GM19468 (cell line): ENCODE results near the gene RPS3.

Source experiments
- ATAC-seq: cut with Tn5 transposase; IDR thresholded peaks from one replicate; pipeline ENCODE4 v1.9.1; 2021; ENCODE audit warnings: mild to moderate bottlenecking, moderate library complexity, moderate number of reproducible peaks; ENCODE audit not compliant: unreplicated experiment; ENCODE audit errors: extremely low read depth

RPS3 gene

GRCh38 chr11:75432911-75433321 lies 33.6 kb downstream of the RPS3 start, which contains the start of gene KLHL35:
Gene KLHL35, minus strand, starts transcription at chr11:75433203. Its CDS starts 2,574 bp downstream, at chr11:75430629.
- no peak for ATAC-seq

GRCh38 chr11:75433443-75433842 lies 34.1 kb downstream of the RPS3 start:
- no peak for ATAC-seq

- no peak for ATAC-seq
Measured at GRCh38 chr11:75434051-75434450, 34.7 kb downstream of the RPS3 start.

- no peak for ATAC-seq
Measured at GRCh38 chr11:75434886-75435570, 35.7 kb downstream of the RPS3 start.

- no peak for ATAC-seq
Measured at GRCh38 chr11:75435571-75435925, 36.2 kb downstream of the RPS3 start.

GRCh38 chr11:75436806-75437205 lies 37.5 kb downstream of the RPS3 start:
- ATAC-seq: no peak

GRCh38 chr11:75437966-75438659 lies 38.8 kb downstream of the RPS3 start:
- ATAC-seq: no peak

GRCh38 chr11:75439026-75439425 lies 39.7 kb downstream of the RPS3 start:
- no peak for ATAC-seq

- ATAC-seq: no peak
Measured at GRCh38 chr11:75439495-75440120, 40.3 kb downstream of the RPS3 start.

- no peak for ATAC-seq
Measured at GRCh38 chr11:75440960-75441803, 41.9 kb downstream of the RPS3 start.

- ATAC-seq: no peak
Measured at GRCh38 chr11:75441804-75442132, 42.5 kb downstream of the RPS3 start.

GRCh38 chr11:75442161-75442885 lies 43.0 kb downstream of the RPS3 start:
- ATAC-seq: no peak

- no peak for ATAC-seq
Measured at GRCh38 chr11:75443043-75443442, 43.7 kb downstream of the RPS3 start.

- ATAC-seq: no peak
Measured at GRCh38 chr11:75445315-75445953, 46.1 kb downstream of the RPS3 start.

GRCh38 chr11:75447415-75447814 lies 48.1 kb downstream of the RPS3 start:
- ATAC-seq: no peak

GRCh38 chr11:75449271-75449670 lies 50.0 kb downstream of the RPS3 start:
- ATAC-seq: no peak

GRCh38 chr11:75449776-75450175 lies 50.5 kb downstream of the RPS3 start:
- ATAC-seq: no peak

GRCh38 chr11:75450236-75450635 lies 50.9 kb downstream of the RPS3 start:
- no peak for ATAC-seq
